ENCODE measurements around the gene PLXNA4. TPM values are rescaled to one million over a fixed set of nuclear protein-coding genes. Genes with fewer than 3 reads are reported as not detected.

Gene PLXNA4
- total and polyA plus RNA-seq, 2 experiments from 2014 or later = 0.08 to 0.80 TPM

DNA sequence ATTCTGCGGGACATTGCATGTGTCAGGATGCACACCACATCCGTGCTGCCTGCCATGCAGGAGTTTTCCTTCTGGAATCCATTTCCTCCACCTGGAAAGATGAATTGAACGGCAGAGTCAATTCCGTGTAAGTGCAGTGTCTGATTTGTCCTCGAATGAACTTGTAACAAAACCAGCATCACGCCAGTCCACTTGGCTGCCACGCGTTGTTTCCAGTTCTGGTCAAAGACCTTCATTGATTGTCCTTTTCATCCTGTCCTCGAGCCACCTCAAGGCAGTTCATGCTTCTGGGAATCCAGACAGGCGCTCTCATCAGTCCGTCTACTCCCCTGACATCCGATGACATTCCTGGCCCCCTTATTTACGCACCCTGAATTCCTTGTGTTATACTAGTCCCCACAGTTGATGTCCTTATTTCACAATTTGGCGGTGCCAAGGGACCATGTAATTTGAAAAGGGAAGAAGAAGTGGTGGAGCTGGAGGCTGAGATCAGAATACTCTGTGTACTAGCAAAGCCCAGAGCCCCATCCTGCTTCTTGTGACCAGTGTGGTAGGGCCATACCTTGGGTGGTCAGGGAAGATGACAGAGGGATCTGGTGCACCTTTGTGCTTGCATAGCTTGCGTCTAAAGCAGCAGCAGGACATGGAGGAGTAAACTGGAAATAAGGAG, 502.2 kb downstream of the PLXNA4 start (continued):
- TF ChIP-seq, protein P1, sequence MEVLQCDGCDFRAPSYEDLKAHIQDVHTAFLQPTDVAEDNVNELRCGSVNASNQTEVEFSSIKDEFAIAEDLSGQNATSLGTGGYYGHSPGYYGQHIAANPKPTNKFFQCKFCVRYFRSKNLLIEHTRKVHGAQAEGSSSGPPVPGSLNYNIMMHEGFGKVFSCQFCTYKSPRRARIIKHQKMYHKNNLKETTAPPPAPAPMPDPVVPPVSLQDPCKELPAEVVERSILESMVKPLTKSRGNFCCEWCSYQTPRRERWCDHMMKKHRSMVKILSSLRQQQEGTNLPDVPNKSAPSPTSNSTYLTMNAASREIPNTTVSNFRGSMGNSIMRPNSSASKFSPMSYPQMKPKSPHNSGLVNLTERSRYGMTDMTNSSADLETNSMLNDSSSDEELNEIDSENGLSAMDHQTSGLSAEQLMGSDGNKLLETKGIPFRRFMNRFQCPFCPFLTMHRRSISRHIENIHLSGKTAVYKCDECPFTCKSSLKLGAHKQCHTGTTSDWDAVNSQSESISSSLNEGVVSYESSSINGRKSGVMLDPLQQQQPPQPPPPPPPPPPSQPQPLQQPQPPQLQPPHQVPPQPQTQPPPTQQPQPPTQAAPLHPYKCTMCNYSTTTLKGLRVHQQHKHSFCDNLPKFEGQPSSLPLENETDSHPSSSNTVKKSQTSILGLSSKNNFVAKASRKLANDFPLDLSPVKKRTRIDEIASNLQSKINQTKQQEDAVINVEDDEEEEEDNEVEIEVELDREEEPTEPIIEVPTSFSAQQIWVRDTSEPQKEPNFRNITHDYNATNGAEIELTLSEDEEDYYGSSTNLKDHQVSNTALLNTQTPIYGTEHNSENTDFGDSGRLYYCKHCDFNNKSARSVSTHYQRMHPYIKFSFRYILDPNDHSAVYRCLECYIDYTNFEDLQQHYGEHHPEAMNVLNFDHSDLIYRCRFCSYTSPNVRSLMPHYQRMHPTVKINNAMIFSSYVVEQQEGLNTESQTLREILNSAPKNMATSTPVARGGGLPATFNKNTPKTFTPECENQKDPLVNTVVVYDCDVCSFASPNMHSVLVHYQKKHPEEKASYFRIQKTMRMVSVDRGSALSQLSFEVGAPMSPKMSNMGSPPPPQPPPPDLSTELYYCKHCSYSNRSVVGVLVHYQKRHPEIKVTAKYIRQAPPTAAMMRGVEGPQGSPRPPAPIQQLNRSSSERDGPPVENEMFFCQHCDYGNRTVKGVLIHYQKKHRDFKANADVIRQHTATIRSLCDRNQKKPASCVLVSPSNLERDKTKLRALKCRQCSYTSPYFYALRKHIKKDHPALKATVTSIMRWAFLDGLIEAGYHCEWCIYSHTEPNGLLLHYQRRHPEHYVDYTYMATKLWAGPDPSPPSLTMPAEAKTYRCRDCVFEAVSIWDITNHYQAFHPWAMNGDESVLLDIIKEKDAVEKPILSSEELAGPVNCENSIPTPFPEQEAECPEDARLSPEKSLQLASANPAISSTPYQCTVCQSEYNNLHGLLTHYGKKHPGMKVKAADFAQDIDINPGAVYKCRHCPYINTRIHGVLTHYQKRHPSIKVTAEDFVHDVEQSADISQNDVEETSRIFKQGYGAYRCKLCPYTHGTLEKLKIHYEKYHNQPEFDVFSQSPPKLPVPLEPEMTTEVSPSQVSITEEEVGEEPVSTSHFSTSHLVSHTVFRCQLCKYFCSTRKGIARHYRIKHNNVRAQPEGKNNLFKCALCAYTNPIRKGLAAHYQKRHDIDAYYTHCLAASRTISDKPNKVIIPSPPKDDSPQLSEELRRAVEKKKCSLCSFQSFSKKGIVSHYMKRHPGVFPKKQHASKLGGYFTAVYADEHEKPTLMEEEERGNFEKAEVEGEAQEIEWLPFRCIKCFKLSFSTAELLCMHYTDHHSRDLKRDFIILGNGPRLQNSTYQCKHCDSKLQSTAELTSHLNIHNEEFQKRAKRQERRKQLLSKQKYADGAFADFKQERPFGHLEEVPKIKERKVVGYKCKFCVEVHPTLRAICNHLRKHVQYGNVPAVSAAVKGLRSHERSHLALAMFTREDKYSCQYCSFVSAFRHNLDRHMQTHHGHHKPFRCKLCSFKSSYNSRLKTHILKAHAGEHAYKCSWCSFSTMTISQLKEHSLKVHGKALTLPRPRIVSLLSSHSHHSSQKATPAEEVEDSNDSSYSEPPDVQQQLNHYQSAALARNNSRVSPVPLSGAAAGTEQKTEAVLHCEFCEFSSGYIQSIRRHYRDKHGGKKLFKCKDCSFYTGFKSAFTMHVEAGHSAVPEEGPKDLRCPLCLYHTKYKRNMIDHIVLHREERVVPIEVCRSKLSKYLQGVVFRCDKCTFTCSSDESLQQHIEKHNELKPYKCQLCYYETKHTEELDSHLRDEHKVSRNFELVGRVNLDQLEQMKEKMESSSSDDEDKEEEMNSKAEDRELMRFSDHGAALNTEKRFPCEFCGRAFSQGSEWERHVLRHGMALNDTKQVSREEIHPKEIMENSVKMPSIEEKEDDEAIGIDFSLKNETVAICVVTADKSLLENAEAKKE (CRISPR knock-in tag; IDR thresholded peaks at IDR 0.05) = no peak
- TF ChIP-seq CREB1 (CRISPR knock-in tag; IDR thresholded peaks at IDR 0.05; ENCODE audit: low read depth) = no peak

Measured in GM23338 (cell line).